Ramos (cell line): ENCODE measurements around the gene ZGRF1.
"Not testable (repeated sequence)": the region's sequence is repeated elsewhere in the genome, so short reads cannot be mapped to it uniquely, and the experiment has no call there.

Source experiments
- in situ Hi-C: fragments of 300-500 bp; cut with MboI; formaldehyde crosslinking; loops from one replicate; pipeline ENCODE4 v1.14.3; 2022; ENCODE audit warnings: low sequenced_read_pairs; ENCODE audit not compliant: unreplicated experiment

The ZGRF1 gene, protein sequence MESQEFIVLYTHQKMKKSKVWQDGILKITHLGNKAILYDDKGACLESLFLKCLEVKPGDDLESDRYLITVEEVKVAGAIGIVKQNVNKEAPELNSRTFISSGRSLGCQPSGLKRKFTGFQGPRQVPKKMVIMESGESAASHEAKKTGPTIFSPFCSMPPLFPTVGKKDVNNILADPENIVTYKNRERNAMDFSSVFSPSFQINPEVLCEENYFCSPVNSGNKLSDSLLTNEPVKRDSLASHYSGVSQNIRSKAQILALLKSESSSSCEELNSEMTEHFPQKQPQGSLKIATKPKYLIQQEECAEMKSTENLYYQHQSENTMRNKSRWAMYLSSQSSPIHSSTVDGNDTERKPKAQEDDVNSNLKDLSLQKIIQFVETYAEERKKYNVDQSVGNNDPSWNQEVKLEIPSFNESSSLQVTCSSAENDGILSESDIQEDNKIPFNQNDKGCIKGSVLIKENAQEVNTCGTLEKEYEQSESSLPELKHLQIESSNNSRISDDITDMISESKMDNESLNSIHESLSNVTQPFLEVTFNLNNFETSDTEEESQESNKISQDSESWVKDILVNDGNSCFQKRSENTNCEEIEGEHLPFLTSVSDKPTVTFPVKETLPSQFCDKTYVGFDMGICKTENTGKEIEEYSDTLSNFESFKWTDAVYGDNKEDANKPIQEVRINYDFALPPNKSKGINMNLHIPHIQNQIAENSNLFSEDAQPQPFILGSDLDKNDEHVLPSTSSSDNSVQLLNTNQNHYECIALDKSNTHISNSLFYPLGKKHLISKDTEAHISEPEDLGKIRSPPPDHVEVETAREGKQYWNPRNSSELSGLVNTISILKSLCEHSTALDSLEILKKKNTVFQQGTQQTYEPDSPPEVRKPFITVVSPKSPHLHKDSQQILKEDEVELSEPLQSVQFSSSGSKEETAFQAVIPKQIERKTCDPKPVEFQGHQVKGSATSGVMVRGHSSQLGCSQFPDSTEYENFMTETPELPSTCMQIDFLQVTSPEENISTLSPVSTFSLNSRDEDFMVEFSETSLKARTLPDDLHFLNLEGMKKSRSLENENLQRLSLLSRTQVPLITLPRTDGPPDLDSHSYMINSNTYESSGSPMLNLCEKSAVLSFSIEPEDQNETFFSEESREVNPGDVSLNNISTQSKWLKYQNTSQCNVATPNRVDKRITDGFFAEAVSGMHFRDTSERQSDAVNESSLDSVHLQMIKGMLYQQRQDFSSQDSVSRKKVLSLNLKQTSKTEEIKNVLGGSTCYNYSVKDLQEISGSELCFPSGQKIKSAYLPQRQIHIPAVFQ (N-terminal part only)

DNA sequence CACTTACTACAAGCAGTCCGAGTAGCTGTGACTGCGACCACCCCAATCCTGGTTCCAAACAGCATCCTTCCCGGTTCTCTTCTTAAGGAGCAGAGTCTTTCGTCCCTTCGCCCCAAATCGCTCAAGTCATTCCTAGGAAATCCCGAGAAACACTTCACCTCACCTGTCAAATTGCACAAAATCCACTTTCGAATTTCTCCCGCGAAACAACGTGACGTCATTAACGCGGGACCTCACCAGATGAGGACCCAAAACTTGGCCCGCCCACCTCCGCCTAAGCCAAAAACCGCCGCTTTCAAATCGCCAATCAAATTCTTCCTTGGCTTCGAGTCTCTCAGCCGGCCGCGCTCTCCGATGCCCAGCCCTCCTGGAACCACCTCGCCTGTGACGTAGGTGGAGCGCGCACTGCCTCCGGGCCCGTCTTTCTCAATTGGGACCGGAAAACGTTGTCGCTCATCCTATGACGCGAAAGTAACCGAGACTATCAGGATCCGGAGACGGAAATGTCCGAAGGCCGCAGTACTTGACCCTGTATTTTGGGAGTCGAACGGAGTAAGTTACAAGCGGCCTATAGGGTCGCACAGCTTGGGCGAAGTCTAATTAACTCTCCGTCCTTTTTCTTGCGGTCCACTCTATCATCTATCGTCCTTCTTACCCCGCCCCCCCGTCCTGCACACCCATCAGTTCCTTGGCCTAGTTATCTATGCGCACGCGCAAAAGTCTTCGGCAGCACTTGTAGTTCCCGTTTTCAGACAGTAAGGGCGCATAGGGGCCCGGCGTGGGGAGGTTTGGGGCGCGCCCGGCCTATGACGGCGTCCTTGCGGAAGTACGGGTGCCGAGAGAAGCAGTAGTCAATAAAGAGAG lies at the start of gene ZGRF1, which contains the start of gene LARP7:
Gene ZGRF1 (minus strand): TSS at position 222 of the 864 bp plus-strand sequence. CDS start 3,733 bp downstream, outside the sequence.
Gene LARP7 (plus strand): TSS at position 456 of the 864 bp plus-strand sequence. CDS start 7,527 bp downstream, outside the sequence.
- in situ Hi-C loops = loop anchor here (5.0 to 25.0 kb wide), 2 partner anchors 125 to 300 kb away; no protein-coding TSS in a partner anchor

DNA sequence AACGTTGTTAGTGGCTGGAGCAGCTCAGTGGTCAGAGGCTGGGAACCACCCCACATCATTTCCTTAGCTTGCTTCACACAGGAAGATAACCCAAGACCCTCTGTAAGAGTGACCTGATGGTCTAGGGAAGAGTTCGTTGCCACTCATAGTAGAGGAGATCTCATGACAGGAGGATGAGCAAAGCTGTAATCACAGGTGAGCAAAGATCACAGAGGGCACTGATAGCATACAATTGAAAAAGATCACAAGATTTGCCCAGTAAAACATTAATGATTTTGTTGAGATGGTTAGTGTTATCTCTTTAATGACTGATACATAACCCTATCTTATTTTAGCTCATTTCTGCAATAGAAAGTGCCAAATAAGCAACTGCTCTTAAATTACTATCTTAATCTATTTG lies 44.3 kb upstream of the ZGRF1 start:
- in situ Hi-C loops = no loop called here

DNA sequence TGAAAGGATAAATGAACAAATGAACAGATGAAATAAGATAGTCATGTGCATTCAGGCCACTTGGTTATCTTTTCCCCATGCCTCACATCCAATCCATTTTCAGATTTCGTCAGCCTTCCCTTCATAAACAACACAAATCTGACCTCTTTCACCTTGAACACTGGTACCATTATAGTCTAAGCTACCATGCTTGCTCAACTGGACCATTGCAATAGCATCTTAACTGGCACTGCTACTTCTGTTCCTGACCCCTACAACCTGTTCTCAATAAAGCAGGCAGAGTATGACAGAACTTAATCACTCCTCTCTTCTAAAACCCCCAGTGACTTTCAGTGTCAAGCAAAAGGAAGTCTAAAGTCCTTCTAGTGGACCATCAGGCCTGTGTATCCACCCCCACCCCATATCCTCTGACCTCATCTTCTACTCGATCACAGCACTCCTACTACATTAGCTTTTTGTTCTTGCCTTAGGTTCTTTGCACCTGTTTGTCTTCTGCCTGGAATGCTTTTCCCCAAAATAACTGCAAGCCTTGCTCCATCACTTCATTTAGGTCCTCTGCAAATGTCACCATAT lies 40.9 kb upstream of the ZGRF1 start:
- in situ Hi-C loops = no loop called here

DNA sequence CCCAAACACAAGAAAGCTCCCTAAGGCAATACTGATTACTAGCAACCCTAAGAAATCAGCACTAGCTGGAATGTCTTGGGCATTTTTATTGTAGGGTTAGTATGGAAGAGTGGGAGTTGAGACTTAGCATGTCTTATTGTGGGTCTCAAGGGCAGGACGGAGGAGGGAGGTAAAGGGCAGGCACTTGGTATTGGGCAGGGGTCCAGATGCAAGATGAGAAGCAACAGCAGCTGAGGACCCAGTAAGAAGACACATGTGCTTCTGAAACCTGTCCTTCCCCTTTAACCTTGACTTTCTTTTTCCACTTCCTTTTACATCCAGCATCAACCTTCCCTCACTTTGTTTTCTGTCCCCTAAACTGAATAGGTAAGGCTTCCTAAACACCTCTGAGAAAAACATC lies 37.7 kb upstream of the ZGRF1 start:
- in situ Hi-C loops = no loop called here

DNA sequence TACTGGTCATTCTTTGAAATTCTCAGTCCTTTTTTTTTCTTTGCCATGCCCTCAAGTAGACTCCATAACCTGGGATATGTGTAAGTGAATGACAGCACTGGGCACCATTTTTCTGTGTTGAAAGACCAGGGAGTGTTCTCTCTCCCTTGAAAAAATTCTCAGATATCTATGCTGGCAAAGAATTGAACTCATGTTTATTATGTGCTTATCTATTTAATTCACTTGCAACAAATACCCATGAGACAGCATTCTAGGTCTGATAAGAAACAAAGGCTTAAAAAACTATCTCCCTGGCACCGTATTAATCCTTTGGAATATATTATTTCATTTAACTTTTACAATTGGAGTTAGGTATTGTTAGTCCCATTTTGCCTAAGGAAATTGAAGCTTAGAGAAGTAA lies 37.0 kb upstream of the ZGRF1 start:
- in situ Hi-C loops = no loop called here

DNA sequence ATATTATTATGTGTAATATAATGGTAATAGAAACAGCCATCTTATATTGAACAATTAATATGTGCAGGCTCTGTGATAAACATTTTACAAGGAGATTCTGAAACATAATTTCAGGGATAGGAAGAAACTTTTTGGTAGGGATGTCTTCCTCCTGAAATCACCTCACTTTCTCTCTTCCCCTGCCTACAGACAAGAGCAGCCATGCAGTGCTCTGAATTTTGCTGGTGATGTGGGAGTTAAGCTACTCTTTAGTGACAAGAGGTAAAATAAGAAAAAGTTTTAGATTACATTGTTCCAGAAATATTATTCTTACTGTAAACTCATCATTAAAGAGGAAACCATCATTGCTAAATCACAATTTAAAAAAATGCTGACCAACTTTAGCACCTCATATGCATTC lies 36.4 kb upstream of the ZGRF1 start:
- in situ Hi-C loops = no loop called here

DNA sequence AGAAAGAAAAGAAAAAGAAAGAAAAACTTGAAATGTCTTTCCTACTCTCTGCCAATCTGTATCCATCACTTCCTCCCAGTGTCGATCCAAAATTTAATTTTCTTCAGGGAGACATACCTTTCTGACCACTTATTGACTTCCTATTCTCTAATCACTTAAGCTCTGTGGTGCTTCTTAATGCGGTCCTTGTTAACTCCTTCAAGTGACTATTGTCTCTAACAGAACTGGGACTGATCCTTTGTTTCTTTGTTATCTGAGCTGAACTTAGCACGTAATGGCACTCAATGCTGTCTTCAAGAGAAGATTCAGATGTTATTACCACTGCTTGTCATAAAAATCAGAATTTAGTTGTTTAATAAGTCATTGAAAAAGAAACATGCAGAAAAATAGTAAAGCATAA lies 31.4 kb upstream of the ZGRF1 start:
- in situ Hi-C loops = no loop called here

DNA sequence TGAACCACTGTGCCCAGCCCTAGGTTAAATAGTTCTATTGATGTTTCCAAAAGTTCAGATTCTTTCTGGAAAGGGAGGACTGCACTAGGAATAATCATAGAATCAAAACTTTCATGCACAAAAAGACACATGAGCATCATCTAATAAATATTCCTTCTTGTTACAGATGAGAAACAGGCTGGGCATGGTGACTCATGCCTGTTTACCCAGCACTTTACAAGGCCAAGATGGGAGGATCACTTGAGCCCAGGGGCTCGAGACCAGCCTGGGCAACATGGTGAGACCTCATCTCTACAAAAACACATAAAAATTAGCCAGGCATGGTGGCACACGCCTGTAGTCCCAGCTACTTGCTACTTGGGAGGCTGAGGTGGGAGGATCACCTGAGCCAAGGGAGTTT lies 27.9 kb upstream of the ZGRF1 start:
- in situ Hi-C loops = no loop called here

DNA sequence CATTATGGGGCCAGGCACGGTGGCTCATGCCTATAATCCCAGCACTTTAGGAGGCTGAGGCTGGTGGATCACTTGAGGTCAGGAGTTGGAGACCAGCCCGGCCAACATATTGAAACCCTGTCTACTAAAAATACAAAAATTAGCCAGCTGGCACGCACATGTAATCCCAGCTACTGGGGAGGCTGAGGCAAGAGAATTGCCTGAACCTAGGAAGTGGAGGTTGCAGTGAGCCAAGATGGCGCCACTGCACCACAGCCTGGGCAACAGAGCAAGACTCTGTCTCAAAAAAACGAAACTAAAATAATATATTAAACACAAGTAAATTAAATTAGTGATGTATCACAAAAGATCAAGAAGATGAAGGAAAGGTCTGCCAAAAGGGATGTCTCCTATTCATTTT lies 19.4 kb upstream of the ZGRF1 start:
- in situ Hi-C loops = not testable (repeated sequence)

DNA sequence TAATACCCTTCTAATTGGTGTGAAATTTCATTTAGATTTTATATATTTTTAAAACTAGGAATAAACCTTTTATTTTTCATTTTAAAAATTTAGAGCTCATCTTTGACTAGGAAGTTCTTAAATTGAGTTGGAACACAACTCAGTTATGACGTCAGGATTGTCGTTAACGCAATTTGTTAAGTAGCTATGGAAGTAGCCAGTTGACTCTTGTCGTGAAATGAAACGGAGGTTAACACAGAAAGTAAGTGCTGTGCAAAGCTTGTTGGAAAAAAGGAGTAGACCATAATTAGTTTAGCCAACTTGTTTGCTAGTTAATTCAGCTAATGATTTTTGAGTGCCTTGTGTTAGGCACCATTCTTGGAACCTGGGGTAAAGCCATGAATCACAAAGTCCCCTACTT lies 18.6 kb upstream of the ZGRF1 start:
- in situ Hi-C loops = no loop called here

DNA sequence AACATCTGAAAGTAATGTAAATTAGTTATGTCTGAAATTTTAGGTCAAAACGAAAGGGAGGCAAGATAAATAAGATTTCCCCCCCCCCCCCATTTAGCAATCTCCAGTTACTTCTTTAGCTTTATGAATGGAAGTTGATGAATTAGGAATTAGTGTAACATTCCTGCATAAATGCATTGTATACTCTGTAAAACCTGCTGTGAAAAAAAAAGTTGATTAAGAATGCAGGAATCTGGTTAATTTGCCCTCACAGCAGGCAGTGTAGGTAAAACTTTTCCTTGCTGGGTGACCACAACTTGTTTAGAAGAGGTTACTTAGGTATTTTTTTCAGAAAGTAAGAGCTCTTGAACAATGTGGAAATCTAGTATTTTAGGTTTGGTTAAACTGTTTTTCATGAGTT lies 15.5 kb upstream of the ZGRF1 start:
- in situ Hi-C loops = no loop called here

DNA sequence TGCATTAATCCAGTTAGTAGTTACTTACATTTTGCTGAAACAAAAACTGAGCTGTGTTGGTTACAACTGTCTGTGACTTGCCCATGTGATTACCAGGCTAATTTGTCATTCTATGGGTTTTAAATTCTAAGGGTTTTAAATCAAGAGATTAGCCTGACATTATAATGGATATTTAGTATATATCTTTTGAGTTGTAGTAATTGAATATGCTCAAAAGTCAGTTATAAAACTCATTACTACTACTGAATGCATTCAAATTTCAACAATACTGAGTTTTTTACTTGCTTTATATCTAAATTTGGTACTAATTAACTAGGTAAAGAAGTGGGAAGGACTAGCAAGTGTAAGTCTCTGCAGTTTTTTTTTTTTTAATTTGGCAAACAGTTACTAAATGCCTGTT lies 14.9 kb upstream of the ZGRF1 start:
- in situ Hi-C loops = no loop called here

DNA sequence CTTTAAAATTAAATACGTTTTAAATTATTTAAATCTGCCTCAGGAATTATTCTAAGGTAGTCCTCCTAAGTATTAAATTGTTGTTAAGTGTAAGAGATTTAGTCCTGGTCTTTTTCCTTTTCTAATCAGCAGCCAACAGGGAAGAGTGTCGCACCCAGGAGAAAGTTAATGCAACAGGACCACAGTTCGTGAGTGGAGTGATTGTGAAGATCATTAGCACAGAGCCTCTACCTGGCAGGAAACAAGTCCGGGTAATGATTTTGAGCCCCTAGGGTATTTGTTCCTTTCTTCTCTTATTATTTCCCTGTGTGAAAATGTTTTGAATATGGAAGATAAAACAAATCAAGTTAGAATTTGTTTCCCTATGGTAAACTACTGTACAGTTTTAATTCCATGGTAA lies 13.6 kb upstream of the ZGRF1 start:
- in situ Hi-C loops = no loop called here

DNA sequence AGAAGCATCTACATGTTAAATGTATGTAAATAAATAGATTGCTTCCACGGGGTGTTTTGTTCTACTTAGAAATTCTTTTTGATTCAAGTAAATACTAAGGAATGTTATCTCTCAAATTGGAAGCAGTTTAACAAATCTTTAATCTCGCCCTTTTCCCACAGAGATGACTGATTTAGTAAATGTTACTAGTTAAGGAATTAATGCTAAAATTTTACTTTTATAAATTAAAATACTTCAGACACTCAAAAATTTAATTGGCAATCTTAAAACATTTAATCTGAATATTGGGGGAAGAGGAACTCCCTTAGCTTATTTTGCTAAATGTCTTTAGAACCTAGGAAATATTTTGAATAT lies 12.3 kb upstream of the ZGRF1 start:
- in situ Hi-C loops = loop anchor here (25.0 kb wide), 1 partner anchor 288 kb away; no protein-coding TSS in a partner anchor

DNA sequence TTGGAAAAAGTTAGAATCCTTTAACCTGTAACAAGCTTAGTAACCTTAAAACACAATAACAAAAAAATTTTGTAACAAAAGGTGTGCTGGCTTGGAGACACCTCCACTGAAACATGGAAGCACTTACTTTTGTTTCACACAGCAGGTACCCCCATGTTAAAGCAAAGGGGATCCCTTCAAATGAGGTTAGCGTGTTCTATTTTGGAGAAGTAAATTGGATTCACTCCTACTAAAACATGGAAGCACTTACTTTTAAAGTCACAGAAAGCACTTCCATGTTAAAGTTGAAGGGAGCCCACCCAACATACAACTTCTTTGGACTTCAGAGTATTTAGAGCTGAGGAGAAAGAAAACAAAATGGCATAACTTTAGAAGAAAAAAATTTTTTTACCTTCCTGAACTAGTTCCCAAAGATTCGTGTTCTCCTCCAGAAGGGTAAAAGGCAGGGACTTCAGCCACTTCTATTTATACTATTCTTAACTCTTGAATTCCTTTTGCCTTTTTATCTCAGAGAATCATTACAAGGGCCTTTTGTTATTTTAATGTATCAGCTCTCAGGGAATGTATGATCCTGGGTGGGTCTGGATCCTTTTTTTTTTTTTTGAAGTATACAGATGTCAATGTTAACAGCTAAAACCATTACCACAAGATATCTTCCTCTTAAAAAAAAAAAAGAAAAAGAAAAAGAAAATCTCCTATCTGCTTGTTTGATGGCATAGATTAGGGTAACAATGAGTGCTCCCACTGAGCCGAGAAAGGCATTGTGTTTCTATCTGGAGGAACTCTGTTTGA lies 11.8 kb upstream of the ZGRF1 start:
- in situ Hi-C loops = loop anchor here (25.0 kb wide), 1 partner anchor 289 kb away; no protein-coding TSS in a partner anchor

DNA sequence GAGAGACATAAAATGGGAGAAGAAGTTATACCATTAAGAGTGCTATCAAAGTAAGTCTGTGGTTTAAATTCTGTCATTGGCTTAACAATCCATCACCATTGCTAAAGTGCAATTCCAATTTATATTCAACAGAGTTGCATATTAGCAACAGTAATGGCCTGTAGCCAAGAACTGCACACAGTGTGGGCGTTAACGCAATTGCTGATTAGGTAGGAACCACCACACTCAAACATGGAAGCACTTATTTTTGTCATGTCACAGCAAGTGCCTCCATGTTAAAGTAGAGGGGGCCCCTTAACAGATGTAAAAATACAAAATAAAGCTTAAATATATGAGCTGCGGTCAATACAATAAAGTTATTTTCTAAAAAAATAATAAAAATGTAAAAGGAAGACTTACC lies 11.1 kb upstream of the ZGRF1 start:
- in situ Hi-C loops = loop anchor here (25.0 kb wide), 1 partner anchor 290 kb away; no protein-coding TSS in a partner anchor

DNA sequence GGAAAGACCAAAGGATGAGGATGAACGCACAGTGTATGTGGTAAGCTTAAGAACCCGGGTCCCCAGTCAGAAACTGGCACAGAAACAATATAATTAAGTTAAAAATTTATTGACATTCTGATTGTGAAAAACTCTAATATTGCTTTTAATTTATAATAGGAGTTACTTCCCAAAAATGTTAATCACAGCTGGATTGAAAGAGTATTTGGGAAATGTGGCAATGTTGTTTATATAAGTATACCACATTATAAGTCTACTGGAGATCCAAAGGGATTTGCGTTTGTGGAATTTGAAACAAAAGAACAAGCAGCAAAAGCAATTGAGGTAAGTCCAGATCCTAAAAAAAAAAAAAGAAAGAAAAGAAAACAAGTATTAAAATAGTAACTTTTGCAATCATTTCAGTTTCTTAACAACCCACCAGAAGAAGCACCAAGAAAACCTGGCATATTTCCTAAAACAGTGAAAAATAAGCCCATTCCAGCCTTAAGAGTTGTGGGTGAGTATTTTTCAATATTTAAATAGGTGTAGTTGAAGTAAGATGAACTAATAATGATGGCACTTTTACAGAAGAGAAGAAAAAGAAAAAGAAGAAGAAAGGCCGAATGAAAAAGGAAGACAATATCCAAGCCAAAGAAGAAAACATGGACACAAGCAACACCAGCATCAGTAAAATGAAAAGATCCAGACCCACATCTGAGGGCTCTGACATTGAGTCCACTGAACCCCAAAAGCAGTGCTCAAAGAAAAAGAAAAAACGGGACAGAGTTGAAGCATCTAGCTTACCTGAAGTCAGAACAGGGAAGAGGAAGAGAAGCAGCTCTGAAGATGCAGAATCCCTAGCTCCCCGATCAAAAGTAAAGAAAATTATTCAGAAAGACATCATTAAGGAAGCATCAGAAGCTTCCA lies 10.2 kb upstream of the ZGRF1 start:
- in situ Hi-C loops = loop anchor here (25.0 kb wide), 1 partner anchor 290 kb away; no protein-coding TSS in a partner anchor
